Measurements from ENCODE around the gene CAPZB. TPM values are rescaled to one million over a fixed set of nuclear protein-coding genes. Genes with fewer than 3 reads are reported as not detected.
A peak's percentile ranks its signal among the peaks of the same experiment; 100 is the strongest.

Gene CAPZB
- total RNA-seq, 2 experiments from 2014 or later = 335 to 340 TPM

- ATAC-seq (no peak), DNase-seq (no peak)
- Mint-ChIP-seq H3K4me1 (ENCODE audit: low read depth) (peaks cover 70% of the 10 kb centered on the region), H3K9me3 (no peaks in the 10 kb centered on the region), H3K27ac (peak overlapping the region; percentile 67), H3K4me3 (no peak overlapping the region), H3K36me3 (ENCODE audit: low read depth) (peaks cover 26% of the 10 kb centered on the region), H3K27me3 (no peaks in the 10 kb centered on the region)
- no peak for TF ChIP-seq CTCF (IDR thresholded peaks at IDR 0.05)
- POLR2A ChIA-PET = interaction anchor here (1.0 to 1.1 kb wide), 2 partner anchors 10 to 35 kb away, joined by 3 to 4 read pairs; no protein-coding TSS in a partner anchor
- CTCF ChIA-PET = interaction anchor here (1.0 to 1.2 kb wide), 3 partner anchors 10 to 251 kb away, joined by 3 read pairs; no protein-coding TSS in a partner anchor
- intact Hi-C loops (cut with micrococcal nuclease) = no loop called here
Observed at GRCh38 chr1:19403256-19403655, 82.1 kb downstream of the CAPZB start.

- peaks cover 69% of the 10 kb centered on the region for H3K4me1 Mint-ChIP-seq (ENCODE audit: low read depth)
- peak overlapping the region; percentile 30 for H3K27ac Mint-ChIP-seq
- no peak for TF ChIP-seq CTCF (IDR thresholded peaks at IDR 0.05)
- H3K9me3 Mint-ChIP-seq = no peaks in the 10 kb centered on the region
- H3K27me3 Mint-ChIP-seq = no peaks in the 10 kb centered on the region
- intact Hi-C loops (cut with micrococcal nuclease) = no loop called here
- ChIA-PET CTCF (interaction anchor here (0.6 to 1.4 kb wide), 5 partner anchors 9 to 252 kb away, joined by 3 to 4 read pairs (median 3); no protein-coding TSS in a partner anchor), POLR2A (interaction anchor here (0.8 to 1.1 kb wide), 2 partner anchors 12 to 36 kb away, joined by 3 to 4 read pairs; no protein-coding TSS in a partner anchor)
- ATAC-seq (no peak), DNase-seq (no peak)
- H3K36me3 Mint-ChIP-seq (ENCODE audit: low read depth) = peaks cover 28% of the 10 kb centered on the region
- H3K4me3 Mint-ChIP-seq = no peak overlapping the region
Observed at GRCh38 chr1:19402031-19402813, 83.1 kb downstream of the CAPZB start.

GRCh38 chr1:19401535-19401889, 83.8 kb downstream of the CAPZB start:
- TF ChIP-seq CTCF (IDR thresholded peaks at IDR 0.05) = no peak
- no peak overlapping the region for H3K4me3 Mint-ChIP-seq
- ATAC-seq (no peak), DNase-seq (no peak)
- H3K27me3 Mint-ChIP-seq = no peaks in the 10 kb centered on the region
- H3K4me1 Mint-ChIP-seq (ENCODE audit: low read depth) = peaks cover 65% of the 10 kb centered on the region
- CTCF ChIA-PET = interaction anchor here (1.2 to 1.4 kb wide), 2 partner anchors 180 to 252 kb away, joined by 4 to 5 read pairs; no protein-coding TSS in a partner anchor
- no peaks in the 10 kb centered on the region for H3K9me3 Mint-ChIP-seq
- H3K27ac Mint-ChIP-seq = no peak overlapping the region
- H3K36me3 Mint-ChIP-seq (ENCODE audit: low read depth) = peaks cover 30% of the 10 kb centered on the region
- intact Hi-C loops (cut with micrococcal nuclease) = no loop called here
- POLR2A ChIA-PET = interaction anchor here (0.8 to 1.4 kb wide), 2 partner anchors 10 to 11 kb away, joined by 3 read pairs; no protein-coding TSS in a partner anchor

- Mint-ChIP-seq H3K27me3 (no peaks in the 10 kb centered on the region), H3K36me3 (ENCODE audit: low read depth) (peaks cover 30% of the 10 kb centered on the region), H3K27ac (peak overlapping the region; percentile 2), H3K4me1 (ENCODE audit: low read depth) (peaks cover 65% of the 10 kb centered on the region), H3K9me3 (no peaks in the 10 kb centered on the region), H3K4me3 (no peak overlapping the region)
- intact Hi-C loops (cut with micrococcal nuclease) = no loop called here
- ATAC-seq = no peak
- TF ChIP-seq CTCF (IDR thresholded peaks at IDR 0.05) = no peak
- CTCF ChIA-PET = interaction anchor here (0.8 to 1.2 kb wide), 2 partner anchors 181 to 253 kb away, joined by 3 to 5 read pairs; no protein-coding TSS in a partner anchor
- no peak for DNase-seq
- POLR2A ChIA-PET = interaction anchor here (1.4 kb wide), 1 partner anchor 9 kb away, joined by 3 read pairs; no protein-coding TSS in a partner anchor
Observed at GRCh38 chr1:19400875-19401534, 84.3 kb downstream of the CAPZB start.

All from activated CD8-positive, alpha-beta T cell treated with anti-CD3 and anti-CD28 coated beads for 36 hours (primary cell).